ENCODE data around the gene NHLRC3. TPM values are rescaled to one million over a fixed set of nuclear protein-coding genes. Genes with fewer than 3 reads are reported as not detected.

Gene NHLRC3
- total and polyA plus RNA-seq, 2 donors (not counting 3 experiments of a cell fraction or from before 2014, with no cell fraction given) = 7.3 to 10.2 TPM

GRCh38 chr13:39013462-39013861, 24.8 kb upstream of the NHLRC3 start:
- CTCF ChIA-PET = no interaction called here
- BruUV-seq (replicated peaks) = no TSS peak
- Histone ChIP-seq H4K20me1 (replicated peaks; ENCODE audit: control insufficient read depth, extremely low read depth, insufficient read depth, low read length) (no peaks in the 10 kb centered on the region), H3K4me3 (replicated peaks in 1 of 3; ENCODE audit: insufficient read depth in 1 of 3, low read depth in 1 of 3, low read length in 3 of 3) (no peak overlapping the region), H3K4me2 (ENCODE audit: insufficient read depth, low read length) (no peak overlapping the region), H3K79me2 (ENCODE audit: control insufficient read depth, insufficient read depth, low read length) (no peaks in the 10 kb centered on the region), H3K27ac (ENCODE audit: insufficient read depth, low read depth, low read length) (no peak overlapping the region), H3K4me1 (ENCODE audit: control insufficient read depth, extremely low read depth, insufficient read depth, low read length) (no peaks in the 10 kb centered on the region), H3K27me3 (ENCODE audit: control insufficient read depth in 2 of 2, insufficient read depth in 2 of 2, low read length in 2 of 2) (no peaks in the 10 kb centered on the region), H3K9me1 (replicated peaks; ENCODE audit: control insufficient read depth, extremely low read depth, insufficient read depth, low read length) (no peaks in the 10 kb centered on the region), H3K9me3 (replicated peaks; ENCODE audit: control insufficient read depth, insufficient read depth, low read length) (no peaks in the 10 kb centered on the region), H3K36me3 (ENCODE audit: control insufficient read depth in 2 of 2, extremely low read depth in 1 of 2, insufficient read depth in 2 of 2, low read length in 2 of 2) (peaks cover 24 to 49% of the 10 kb centered on the region in 2 experiments), H3K9ac (replicated peaks; ENCODE audit: extremely low read depth, insufficient read depth, low read length) (no peak overlapping the region), H2AFZ (ENCODE audit: low read depth, low read length) (no peak overlapping the region)
- TF ChIP-seq CTCF (IDR thresholded peaks at IDR 0.05; ENCODE audit: extremely low read depth in 1 of 2, insufficient read depth in 1 of 2, low read depth in 1 of 2, low read length in 2 of 2) (no peak), JUN (IDR thresholded peaks at IDR 0.05; ENCODE audit: borderline replicate concordance, insufficient read depth, insufficient read length, low read depth) (no peak), FOS (IDR thresholded peaks at IDR 0.05; ENCODE audit: borderline replicate concordance, insufficient read depth, low read length) (no peak), GATA2 (IDR thresholded peaks at IDR 0.05; ENCODE audit: insufficient read depth, insufficient read length, low read depth, low read length) (no peak), POLR2A (IDR thresholded peaks at IDR 0.05; ENCODE audit: low read depth, low read length) (no peak), EZH2 (IDR thresholded peaks at IDR 0.05; ENCODE audit: borderline replicate concordance, low read depth, low read length, severe bottlenecking) (no peak), MYC (IDR thresholded peaks at IDR 0.05; ENCODE audit: low read depth, low read length) (no peak), MAX (IDR thresholded peaks at IDR 0.05; ENCODE audit: insufficient read depth, insufficient read length) (no peak), POLR2AphosphoS5 (IDR thresholded peaks at IDR 0.05; ENCODE audit: insufficient read depth, low read depth, low read length) (no peak)
- FAIRE-seq (no peak), DNase-seq (ENCODE audit: low read depth, low spot score) (no peak)
- intact Hi-C loops (cut with micrococcal nuclease) (no loop called here), dilution Hi-C loops (cut with MboI; ENCODE audit: extremely low pct_ligation_motif_present, low sequenced_read_pairs) (no loop called here)
- POLR2A ChIA-PET = no interaction called here
